Measurements from ENCODE around the gene ZP3.

Gene ZP3

GRCh38 chr7:76403780-76404494, 20.8 kb upstream of the ZP3 start:
- Histone ChIP-seq H3K4me1 (ENCODE audit: control extremely low read depth in 1 of 4, control insufficient read depth in 4 of 4, insufficient read depth in 4 of 4, low read length in 3 of 4) (peaks cover 0 to 13% (median 9%) of the 10 kb centered on the region in 4 experiments), H3K36me3 (ENCODE audit: control insufficient read depth in 4 of 4, insufficient read depth in 4 of 4, low read length in 3 of 4) (peaks cover 0 to 3% (median under 1%) of the 10 kb centered on the region in 4 experiments), H3K9me3 (ENCODE audit: control extremely low read depth in 1 of 5, control insufficient read depth in 4 of 5, insufficient read depth in 2 of 5, low read depth in 1 of 5, low read length in 4 of 5) (no peaks in the 10 kb centered on the region), H3K4me3 (ENCODE audit: control insufficient read depth in 1 of 7, extremely low read depth in 1 of 7, insufficient read depth in 4 of 7, low read depth in 2 of 7, low read length in 6 of 7) (no peak overlapping the region), H3K27me3 (replicated peaks in 2 of 5; ENCODE audit: control insufficient read depth in 4 of 5, insufficient read depth in 5 of 5, low read length in 4 of 5) (no peaks in the 10 kb centered on the region), H3K27ac (ENCODE audit: insufficient read depth in 1 of 2, low read depth in 1 of 2, low read length in 2 of 2, poor library complexity in 1 of 2, severe bottlenecking in 2 of 2) (no peak overlapping the region)
- POLR2A ChIA-PET: no interaction called here
- 83% methylated on average over 7 of the region's 10 CpGs for WGBS (ENCODE audit: insufficient coverage)
- CTCF ChIA-PET: interaction anchor here (1.2 kb wide), 1 partner anchor 87 kb away, joined by 3 read pairs; no protein-coding TSS in a partner anchor
- DNase-seq: peak in 2 of 3 donors; percentile 55 to 67

- no peak overlapping the region for H3K27ac ChIP-seq (ENCODE audit: insufficient read depth in 1 of 2, low read depth in 1 of 2, low read length in 2 of 2, poor library complexity in 1 of 2, severe bottlenecking in 2 of 2)
- no peaks in the 10 kb centered on the region for H3K9me3 ChIP-seq (ENCODE audit: control extremely low read depth in 1 of 5, control insufficient read depth in 4 of 5, insufficient read depth in 2 of 5, low read depth in 1 of 5, low read length in 4 of 5)
- H3K36me3 ChIP-seq (ENCODE audit: control insufficient read depth in 4 of 4, insufficient read depth in 4 of 4, low read length in 3 of 4): peaks cover 0 to 4% (median 0%) of the 10 kb centered on the region in 4 experiments
- ChIA-PET CTCF (no interaction called here), POLR2A (no interaction called here)
- H3K27me3 ChIP-seq (replicated peaks in 2 of 5; ENCODE audit: control insufficient read depth in 4 of 5, insufficient read depth in 5 of 5, low read length in 4 of 5): no peaks in the 10 kb centered on the region
- no peak for DNase-seq
- H3K4me3 ChIP-seq (ENCODE audit: control insufficient read depth in 1 of 7, extremely low read depth in 1 of 7, insufficient read depth in 4 of 7, low read depth in 2 of 7, low read length in 6 of 7): no peak overlapping the region
- H3K4me1 ChIP-seq (ENCODE audit: control extremely low read depth in 1 of 4, control insufficient read depth in 4 of 4, insufficient read depth in 4 of 4, low read length in 3 of 4): peaks cover 0 to 13% (median 9%) of the 10 kb centered on the region in 4 experiments
- WGBS (ENCODE audit: insufficient coverage): 73% methylated on average over 4 of the region's 9 CpGs
Measured at GRCh38 chr7:76405738-76406137, 19.0 kb upstream of the ZP3 start.

- H3K36me3 ChIP-seq (ENCODE audit: control insufficient read depth in 4 of 4, insufficient read depth in 4 of 4, low read length in 3 of 4): peaks cover 0 to 4% (median 0%) of the 10 kb centered on the region in 4 experiments
- WGBS (ENCODE audit: insufficient coverage): 100% methylated on average over 1 of the region's 4 CpGs
- no peaks in the 10 kb centered on the region for H3K9me3 ChIP-seq (ENCODE audit: control extremely low read depth in 1 of 5, control insufficient read depth in 4 of 5, insufficient read depth in 2 of 5, low read depth in 1 of 5, low read length in 4 of 5)
- no peak overlapping the region for H3K4me3 ChIP-seq (ENCODE audit: control insufficient read depth in 1 of 7, extremely low read depth in 1 of 7, insufficient read depth in 4 of 7, low read depth in 2 of 7, low read length in 6 of 7)
- H3K4me1 ChIP-seq (ENCODE audit: control extremely low read depth in 1 of 4, control insufficient read depth in 4 of 4, insufficient read depth in 4 of 4, low read length in 3 of 4): peaks cover 0 to 14% (median 11%) of the 10 kb centered on the region in 4 experiments
- DNase-seq: no peak
- ChIA-PET POLR2A (interaction anchor here (0.8 kb wide), 1 partner anchor 48 kb away, joined by 3 read pairs; no protein-coding TSS in a partner anchor), CTCF (interaction anchor here (0.9 kb wide), 1 partner anchor 16 kb away, joined by 3 read pairs; no protein-coding TSS in a partner anchor)
- no peak overlapping the region for H3K27ac ChIP-seq (ENCODE audit: insufficient read depth in 1 of 2, low read depth in 1 of 2, low read length in 2 of 2, poor library complexity in 1 of 2, severe bottlenecking in 2 of 2)
- H3K27me3 ChIP-seq (replicated peaks in 2 of 5; ENCODE audit: control insufficient read depth in 4 of 5, insufficient read depth in 5 of 5, low read length in 4 of 5): no peaks in the 10 kb centered on the region
Measured at GRCh38 chr7:76407718-76408117, 17.0 kb upstream of the ZP3 start.

- H3K27ac ChIP-seq (ENCODE audit: insufficient read depth in 1 of 2, low read depth in 1 of 2, low read length in 2 of 2, poor library complexity in 1 of 2, severe bottlenecking in 2 of 2): no peak overlapping the region
- peaks cover 0 to 4% (median 0%) of the 10 kb centered on the region in 4 experiments for H3K36me3 ChIP-seq (ENCODE audit: control insufficient read depth in 4 of 4, insufficient read depth in 4 of 4, low read length in 3 of 4)
- no peaks in the 10 kb centered on the region for H3K27me3 ChIP-seq (replicated peaks in 2 of 5; ENCODE audit: control insufficient read depth in 4 of 5, insufficient read depth in 5 of 5, low read length in 4 of 5)
- ChIA-PET CTCF (interaction anchor here (0.8 to 0.9 kb wide), 2 partner anchors 15 to 80 kb away, joined by 3 read pairs; no protein-coding TSS in a partner anchor), POLR2A (interaction anchor here (0.8 kb wide), 1 partner anchor 48 kb away, joined by 3 read pairs; no protein-coding TSS in a partner anchor)
- H3K9me3 ChIP-seq (ENCODE audit: control extremely low read depth in 1 of 5, control insufficient read depth in 4 of 5, insufficient read depth in 2 of 5, low read depth in 1 of 5, low read length in 4 of 5): no peaks in the 10 kb centered on the region
- no peak overlapping the region for H3K4me3 ChIP-seq (ENCODE audit: control insufficient read depth in 1 of 7, extremely low read depth in 1 of 7, insufficient read depth in 4 of 7, low read depth in 2 of 7, low read length in 6 of 7)
- DNase-seq: no peak
- peaks cover 0 to 14% (median 10%) of the 10 kb centered on the region in 4 experiments for H3K4me1 ChIP-seq (ENCODE audit: control extremely low read depth in 1 of 4, control insufficient read depth in 4 of 4, insufficient read depth in 4 of 4, low read length in 3 of 4)
Measured at GRCh38 chr7:76408121-76408560, 16.6 kb upstream of the ZP3 start.

GRCh38 chr7:76409537-76409936, 15.2 kb upstream of the ZP3 start, which contains the start of gene SSC4D:
Gene SSC4D (minus strand): TSS chr7:76409697. CDS start chr7:76404439, 5,258 bp downstream.
- ChIA-PET POLR2A (no interaction called here), CTCF (interaction anchor here (1.1 kb wide), 1 partner anchor 16 kb away, joined by 3 read pairs; no protein-coding TSS in a partner anchor)
- Histone ChIP-seq H3K9me3 (ENCODE audit: control extremely low read depth in 1 of 5, control insufficient read depth in 4 of 5, insufficient read depth in 2 of 5, low read depth in 1 of 5, low read length in 4 of 5) (no peaks in the 10 kb centered on the region), H3K4me1 (ENCODE audit: control extremely low read depth in 1 of 4, control insufficient read depth in 4 of 4, insufficient read depth in 4 of 4, low read length in 3 of 4) (peaks cover 0 to 5% (median 0%) of the 10 kb centered on the region in 4 experiments), H3K4me3 (ENCODE audit: control insufficient read depth in 1 of 7, extremely low read depth in 1 of 7, insufficient read depth in 4 of 7, low read depth in 2 of 7, low read length in 6 of 7) (no peak within 1 kb of the TSS), H3K27ac (ENCODE audit: insufficient read depth in 1 of 2, low read depth in 1 of 2, low read length in 2 of 2, poor library complexity in 1 of 2, severe bottlenecking in 2 of 2) (no peak within 1 kb of the TSS), H3K36me3 (ENCODE audit: control insufficient read depth in 4 of 4, insufficient read depth in 4 of 4, low read length in 3 of 4) (peaks cover 0 to 4% (median 0%) of the 10 kb centered on the region in 4 experiments), H3K27me3 (replicated peaks in 2 of 5; ENCODE audit: control insufficient read depth in 4 of 5, insufficient read depth in 5 of 5, low read length in 4 of 5) (no peaks in the 10 kb centered on the region)
- WGBS (ENCODE audit: insufficient coverage): 93% methylated on average over 3 of the region's 6 CpGs
- no peak for DNase-seq

GRCh38 chr7:76411626-76412025, 13.1 kb upstream of the ZP3 start:
- no peak overlapping the region for H3K27ac ChIP-seq (ENCODE audit: insufficient read depth in 1 of 2, low read depth in 1 of 2, low read length in 2 of 2, poor library complexity in 1 of 2, severe bottlenecking in 2 of 2)
- peaks cover 0 to 5% (median 0%) of the 10 kb centered on the region in 4 experiments for H3K4me1 ChIP-seq (ENCODE audit: control extremely low read depth in 1 of 4, control insufficient read depth in 4 of 4, insufficient read depth in 4 of 4, low read length in 3 of 4)
- no peak overlapping the region for H3K4me3 ChIP-seq (ENCODE audit: control insufficient read depth in 1 of 7, extremely low read depth in 1 of 7, insufficient read depth in 4 of 7, low read depth in 2 of 7, low read length in 6 of 7)
- H3K9me3 ChIP-seq (ENCODE audit: control extremely low read depth in 1 of 5, control insufficient read depth in 4 of 5, insufficient read depth in 2 of 5, low read depth in 1 of 5, low read length in 4 of 5): no peaks in the 10 kb centered on the region
- no peaks in the 10 kb centered on the region for H3K27me3 ChIP-seq (replicated peaks in 2 of 5; ENCODE audit: control insufficient read depth in 4 of 5, insufficient read depth in 5 of 5, low read length in 4 of 5)
- H3K36me3 ChIP-seq (ENCODE audit: control insufficient read depth in 4 of 4, insufficient read depth in 4 of 4, low read length in 3 of 4): peaks cover 0 to 4% (median 0%) of the 10 kb centered on the region in 4 experiments
- ChIA-PET CTCF (no interaction called here), POLR2A (no interaction called here)
- 67% methylated on average over 1 of the region's 1 CpG for WGBS (ENCODE audit: insufficient coverage)
- DNase-seq: peak in 2 of 3 donors; percentile 18 to 25

- H3K27ac ChIP-seq (ENCODE audit: insufficient read depth in 1 of 2, low read depth in 1 of 2, low read length in 2 of 2, poor library complexity in 1 of 2, severe bottlenecking in 2 of 2): no peak overlapping the region
- ChIA-PET CTCF (no interaction called here), POLR2A (interaction anchor here (0.6 kb wide), 1 partner anchor 73 kb away, joined by 3 read pairs; no protein-coding TSS in a partner anchor)
- WGBS (ENCODE audit: insufficient coverage): 100% methylated on average over 1 of the region's 5 CpGs
- H3K27me3 ChIP-seq (replicated peaks in 2 of 5; ENCODE audit: control insufficient read depth in 4 of 5, insufficient read depth in 5 of 5, low read length in 4 of 5): no peaks in the 10 kb centered on the region
- H3K36me3 ChIP-seq (ENCODE audit: control insufficient read depth in 4 of 4, insufficient read depth in 4 of 4, low read length in 3 of 4): peaks cover 0 to 4% (median 0%) of the 10 kb centered on the region in 4 experiments
- H3K4me1 ChIP-seq (ENCODE audit: control extremely low read depth in 1 of 4, control insufficient read depth in 4 of 4, insufficient read depth in 4 of 4, low read length in 3 of 4): peaks cover 0 to 5% (median 0%) of the 10 kb centered on the region in 4 experiments
- DNase-seq: no peak
- no peak overlapping the region for H3K4me3 ChIP-seq (ENCODE audit: control insufficient read depth in 1 of 7, extremely low read depth in 1 of 7, insufficient read depth in 4 of 7, low read depth in 2 of 7, low read length in 6 of 7)
- no peaks in the 10 kb centered on the region for H3K9me3 ChIP-seq (ENCODE audit: control extremely low read depth in 1 of 5, control insufficient read depth in 4 of 5, insufficient read depth in 2 of 5, low read depth in 1 of 5, low read length in 4 of 5)
Measured at GRCh38 chr7:76412249-76412648, 12.5 kb upstream of the ZP3 start.

Measured in common myeloid progenitor, CD34-positive (primary cell).